ENCODE measurements around the gene DMRTC2.

DMRTC2 gene

GRCh38 chr19:41866284-41866683 is 21.4 kb downstream of the DMRTC2 start:
- Histone ChIP-seq H4K20me1 (ENCODE audit: insufficient read depth) (peaks cover 42% of the 10 kb centered on the region), H3K4me1 (ENCODE audit: low read depth, poor library complexity, severe bottlenecking) (peaks cover 100% of the 10 kb centered on the region), H3K9ac (no peak overlapping the region)

GRCh38 chr19:41868120-41868988 is 23.5 kb downstream of the DMRTC2 start:
- H3K4me2 ChIP-seq: peak overlapping the region; percentile 14; the same call in 1 of the 2 replicates
- peaks cover 99% of the 10 kb centered on the region for H3K4me1 ChIP-seq (ENCODE audit: low read depth, poor library complexity, severe bottlenecking)
- peaks cover 36% of the 10 kb centered on the region for H4K20me1 ChIP-seq (ENCODE audit: insufficient read depth)
- H3K27me3 ChIP-seq (ENCODE audit: insufficient read depth, low read depth): no peaks in the 10 kb centered on the region; the same call in 1 of the 2 replicates
- no peak overlapping the region for H3K9ac ChIP-seq
- H3K4me3 ChIP-seq (IDR thresholded peaks at IDR 0.05; ENCODE audit: insufficient read depth, low read depth, low read length): no peak overlapping the region
- peak overlapping the region; percentile 29; the same call in 1 of the 2 replicates for H3K27ac ChIP-seq
- no peak overlapping the region for H2AFZ ChIP-seq (ENCODE audit: low read depth)
- H3K79me2 ChIP-seq (ENCODE audit: insufficient read depth, low read depth): peaks cover 52% of the 10 kb centered on the region
- no peak for TF ChIP-seq CTCF (conservative IDR thresholded peaks at IDR 0.05; ENCODE audit: low read depth, low read length)
- peaks cover 33% of the 10 kb centered on the region; the same call in 1 of the 2 replicates for H3K36me3 ChIP-seq (ENCODE audit: insufficient read depth)

More at GRCh38 chr19:41866284-41866683, 21.4 kb downstream of the DMRTC2 start:
- Histone ChIP-seq H2AFZ (ENCODE audit: low read depth) (no peak overlapping the region), H3K27ac (no peak overlapping the region), H3K79me2 (ENCODE audit: insufficient read depth, low read depth) (peaks cover 72% of the 10 kb centered on the region), H3K36me3 (ENCODE audit: insufficient read depth) (peaks cover 52% of the 10 kb centered on the region; the same call in 1 of the 2 replicates), H3K4me3 (IDR thresholded peaks at IDR 0.05; ENCODE audit: insufficient read depth, low read depth, low read length) (no peak overlapping the region), H3K27me3 (ENCODE audit: insufficient read depth, low read depth) (no peaks in the 10 kb centered on the region; the same call in 1 of the 2 replicates), H3K4me2 (peak overlapping the region; percentile 11; the same call in 1 of the 2 replicates)
- TF ChIP-seq CTCF (conservative IDR thresholded peaks at IDR 0.05; ENCODE audit: low read depth, low read length): no peak

- Histone ChIP-seq H3K9ac (no peak overlapping the region), H3K79me2 (ENCODE audit: insufficient read depth, low read depth) (peaks cover 47% of the 10 kb centered on the region), H3K27me3 (ENCODE audit: insufficient read depth, low read depth) (no peaks in the 10 kb centered on the region; the same call in 1 of the 2 replicates), H4K20me1 (ENCODE audit: insufficient read depth) (peaks cover 34% of the 10 kb centered on the region), H3K4me1 (ENCODE audit: low read depth, poor library complexity, severe bottlenecking) (peaks cover 93% of the 10 kb centered on the region), H3K4me2 (peak overlapping the region; percentile 14; the same call in 1 of the 2 replicates), H3K4me3 (IDR thresholded peaks at IDR 0.05; ENCODE audit: insufficient read depth, low read depth, low read length) (no peak overlapping the region), H3K27ac (no peak overlapping the region), H2AFZ (ENCODE audit: low read depth) (no peak overlapping the region), H3K36me3 (ENCODE audit: insufficient read depth) (peaks cover 29% of the 10 kb centered on the region; the same call in 1 of the 2 replicates)
- no peak for TF ChIP-seq CTCF (conservative IDR thresholded peaks at IDR 0.05; ENCODE audit: low read depth, low read length)
Observed at GRCh38 chr19:41868989-41869300, 24.1 kb downstream of the DMRTC2 start.

GRCh38 chr19:41869374-41869955 is 24.6 kb downstream of the DMRTC2 start:
- Histone ChIP-seq H3K27ac (peak overlapping the region; percentile 26; the same call in 1 of the 2 replicates), H3K79me2 (ENCODE audit: insufficient read depth, low read depth) (peaks cover 41% of the 10 kb centered on the region), H3K27me3 (ENCODE audit: insufficient read depth, low read depth) (no peaks in the 10 kb centered on the region; the same call in 1 of the 2 replicates), H3K36me3 (ENCODE audit: insufficient read depth) (peaks cover 24% of the 10 kb centered on the region; the same call in 1 of the 2 replicates), H4K20me1 (ENCODE audit: insufficient read depth) (peaks cover 29% of the 10 kb centered on the region), H2AFZ (ENCODE audit: low read depth) (no peak overlapping the region), H3K4me2 (peak overlapping the region; percentile 14; the same call in 1 of the 2 replicates), H3K4me1 (ENCODE audit: low read depth, poor library complexity, severe bottlenecking) (peaks cover 88% of the 10 kb centered on the region), H3K4me3 (IDR thresholded peaks at IDR 0.05; ENCODE audit: insufficient read depth, low read depth, low read length) (no peak overlapping the region), H3K9ac (no peak overlapping the region)
- no peak for TF ChIP-seq CTCF (conservative IDR thresholded peaks at IDR 0.05; ENCODE audit: low read depth, low read length)

Data from KMS-11 (cell line).